GM18505 (cell line): ENCODE measurements around the gene NCEH1.

ENCODE experiments used
- ATAC-seq: cut with Tn5 transposase; IDR thresholded peaks from one replicate; pipeline ENCODE4 v1.9.1; 2021; ENCODE audit not compliant: unreplicated experiment
- POLR2A ChIP-seq: IDR thresholded peaks from 4 replicates; pipeline ENCODE4 v1.6.1; 2011; ENCODE audit warnings: borderline replicate concordance; ENCODE audit not compliant: insufficient read depth, insufficient read length; ENCODE audit errors: extremely low read depth

Gene NCEH1

GRCh38 chr3:172615296-172615695 is 95.6 kb downstream of the NCEH1 start:
- ATAC-seq = no peak
- no peak for TF ChIP-seq POLR2A

GRCh38 chr3:172614340-172615274 is 96.3 kb downstream of the NCEH1 start:
- TF ChIP-seq POLR2A = no peak
- ATAC-seq = no peak

- ATAC-seq = no peak
- no peak for TF ChIP-seq POLR2A
These were observed 97.0 kb downstream of the NCEH1 start for GRCh38 chr3:172613845-172614244.

GRCh38 chr3:172612871-172613678 is 97.8 kb downstream of the NCEH1 start:
- TF ChIP-seq POLR2A = no peak
- ATAC-seq = no peak

- ATAC-seq = no peak
- no peak for TF ChIP-seq POLR2A
These were observed 101.1 kb downstream of the NCEH1 start for GRCh38 chr3:172609750-172610149.

GRCh38 chr3:172608575-172608974 is 102.3 kb downstream of the NCEH1 start:
- TF ChIP-seq POLR2A = no peak
- no peak for ATAC-seq

GRCh38 chr3:172607305-172608121 is 103.4 kb downstream of the NCEH1 start:
- TF ChIP-seq POLR2A = no peak
- ATAC-seq = no peak

GRCh38 chr3:172606021-172606420 is 104.8 kb downstream of the NCEH1 start:
- ATAC-seq = no peak
- TF ChIP-seq POLR2A = no peak

- no peak for TF ChIP-seq POLR2A
- ATAC-seq = no peak
These were observed 105.8 kb downstream of the NCEH1 start for GRCh38 chr3:172604895-172605646.

GRCh38 chr3:172601066-172601832 is 109.6 kb downstream of the NCEH1 start:
- no peak for ATAC-seq
- TF ChIP-seq POLR2A = no peak

- no peak for TF ChIP-seq POLR2A
These were observed 110.2 kb downstream of the NCEH1 start for GRCh38 chr3:172600644-172601065.

GRCh38 chr3:172598904-172599303 is 112.0 kb downstream of the NCEH1 start:
- no peak for ATAC-seq
- TF ChIP-seq POLR2A = no peak

More at GRCh38 chr3:172600644-172601065, 110.2 kb downstream of the NCEH1 start:
- ATAC-seq = no peak

- no peak for ATAC-seq
- TF ChIP-seq POLR2A = no peak
These were observed 114.5 kb downstream of the NCEH1 start for GRCh38 chr3:172596394-172596706.
